ENCODE measurements around the gene MRPL45. TPM values are rescaled to one million over a fixed set of nuclear protein-coding genes. Genes with fewer than 3 reads are reported as not detected.

The MRPL45 gene
- polyA plus RNA-seq, 1 donor from 2014 or later = 27.5 TPM

DNA sequence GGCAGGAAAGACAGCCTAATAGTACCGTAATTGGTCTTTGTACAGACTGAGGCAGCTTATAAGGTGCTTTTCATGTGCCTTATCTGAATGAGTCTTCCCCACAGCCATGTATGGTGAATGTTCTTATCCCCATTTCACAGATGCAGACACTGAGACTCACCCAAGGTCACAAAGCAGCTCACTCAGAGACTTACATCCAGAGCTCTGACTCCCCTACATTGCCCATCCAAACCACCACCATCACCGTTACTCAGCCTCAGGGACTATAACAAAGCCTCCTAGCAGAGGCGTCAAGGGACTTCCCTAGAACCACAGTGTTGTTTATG lies 47.4 kb downstream of the MRPL45 start:
- TF ChIP-seq, protein P1, sequence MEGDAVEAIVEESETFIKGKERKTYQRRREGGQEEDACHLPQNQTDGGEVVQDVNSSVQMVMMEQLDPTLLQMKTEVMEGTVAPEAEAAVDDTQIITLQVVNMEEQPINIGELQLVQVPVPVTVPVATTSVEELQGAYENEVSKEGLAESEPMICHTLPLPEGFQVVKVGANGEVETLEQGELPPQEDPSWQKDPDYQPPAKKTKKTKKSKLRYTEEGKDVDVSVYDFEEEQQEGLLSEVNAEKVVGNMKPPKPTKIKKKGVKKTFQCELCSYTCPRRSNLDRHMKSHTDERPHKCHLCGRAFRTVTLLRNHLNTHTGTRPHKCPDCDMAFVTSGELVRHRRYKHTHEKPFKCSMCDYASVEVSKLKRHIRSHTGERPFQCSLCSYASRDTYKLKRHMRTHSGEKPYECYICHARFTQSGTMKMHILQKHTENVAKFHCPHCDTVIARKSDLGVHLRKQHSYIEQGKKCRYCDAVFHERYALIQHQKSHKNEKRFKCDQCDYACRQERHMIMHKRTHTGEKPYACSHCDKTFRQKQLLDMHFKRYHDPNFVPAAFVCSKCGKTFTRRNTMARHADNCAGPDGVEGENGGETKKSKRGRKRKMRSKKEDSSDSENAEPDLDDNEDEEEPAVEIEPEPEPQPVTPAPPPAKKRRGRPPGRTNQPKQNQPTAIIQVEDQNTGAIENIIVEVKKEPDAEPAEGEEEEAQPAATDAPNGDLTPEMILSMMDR (IDR thresholded peaks at IDR 0.05; ENCODE audit: poor library complexity, severe bottlenecking) = no peak
- no peaks in the 10 kb centered on the region for H3K79me2 ChIP-seq (replicated peaks; ENCODE audit: insufficient read depth, low read length)
- H3K4me2 ChIP-seq (ENCODE audit: low read length) = no peak overlapping the region
- H3F3A ChIP-seq (ENCODE audit: insufficient read depth, low read length, poor library complexity, severe bottlenecking) = no peaks in the 10 kb centered on the region
- no peak overlapping the region for H3K4me3 ChIP-seq (ENCODE audit: low read length)
- no peaks in the 10 kb centered on the region for H3K27me3 ChIP-seq (ENCODE audit: insufficient read depth, low read depth, low read length)
- H3K36me3 ChIP-seq (ENCODE audit: insufficient read depth, low read length) = no peaks in the 10 kb centered on the region
- no peak overlapping the region for H3K27ac ChIP-seq (ENCODE audit: low read length)
- H3K9me3 ChIP-seq (ENCODE audit: low read length) = no peaks in the 10 kb centered on the region
- no peak overlapping the region for H3K9ac ChIP-seq (ENCODE audit: low read length)
- H2AFZ ChIP-seq (ENCODE audit: low read depth, low read length) = no peak overlapping the region
- H4K20me1 ChIP-seq (ENCODE audit: insufficient read depth) = no peaks in the 10 kb centered on the region
- H3K9me2 ChIP-seq (ENCODE audit: insufficient read depth, low read length) = no peaks in the 10 kb centered on the region

DNA sequence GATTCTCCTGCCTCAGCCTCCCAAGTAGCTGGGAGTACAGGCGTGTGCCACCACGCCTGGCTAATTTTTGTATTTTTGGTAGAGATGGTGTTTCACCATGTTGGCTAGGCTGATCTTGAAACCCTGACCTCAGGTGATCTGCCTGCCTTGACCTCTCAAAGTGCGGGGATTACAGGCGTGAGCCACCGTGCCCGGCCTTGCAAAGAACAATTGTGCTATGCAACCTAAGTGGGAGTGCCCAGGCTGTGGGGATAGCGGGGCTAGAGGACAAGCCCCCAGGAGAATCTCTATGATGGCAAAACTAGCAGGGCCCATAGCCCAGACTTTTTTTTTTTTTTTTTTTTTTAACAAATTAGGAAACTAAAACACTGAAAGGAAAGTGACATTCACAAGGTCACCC lies 48.8 kb downstream of the MRPL45 start:
- H3K27me3 ChIP-seq (ENCODE audit: insufficient read depth, low read depth, low read length) = no peaks in the 10 kb centered on the region
- H3K27ac ChIP-seq (ENCODE audit: low read length) = no peak overlapping the region
- H3K79me2 ChIP-seq (replicated peaks; ENCODE audit: insufficient read depth, low read length) = no peaks in the 10 kb centered on the region
- H4K20me1 ChIP-seq (ENCODE audit: insufficient read depth) = no peaks in the 10 kb centered on the region
- no peaks in the 10 kb centered on the region for H3K9me2 ChIP-seq (ENCODE audit: insufficient read depth, low read length)
- H3K9ac ChIP-seq (ENCODE audit: low read length) = no peak overlapping the region
- H3K4me2 ChIP-seq (ENCODE audit: low read length) = no peak overlapping the region
- no peak overlapping the region for H3K4me3 ChIP-seq (ENCODE audit: low read length)
- no peaks in the 10 kb centered on the region for H3K36me3 ChIP-seq (ENCODE audit: insufficient read depth, low read length)
- H3K9me3 ChIP-seq (ENCODE audit: low read length) = no peaks in the 10 kb centered on the region
- no peak overlapping the region for H2AFZ ChIP-seq (ENCODE audit: low read depth, low read length)
- TF ChIP-seq TAF1 (IDR thresholded peaks at IDR 0.05; ENCODE audit: low read depth) (no peak), POLR2AphosphoS5 (IDR thresholded peaks at IDR 0.05) (no peak), RAD21 (conservative IDR thresholded peaks at IDR 0.05) (no peak), EP300 (conservative IDR thresholded peaks at IDR 0.05; ENCODE audit: poor library complexity, severe bottlenecking) (no peak), SMC3 (conservative IDR thresholded peaks at IDR 0.05; ENCODE audit: poor library complexity) (no peak), EZH2 (IDR thresholded peaks at IDR 0.05; ENCODE audit: borderline replicate concordance, insufficient read depth, low read length, poor library complexity, severe bottlenecking) (no peak), MXI1 (conservative IDR thresholded peaks at IDR 0.05; ENCODE audit: poor library complexity, severe bottlenecking) (no peak)
- TF ChIP-seq, protein P1 (IDR thresholded peaks at IDR 0.05; ENCODE audit: poor library complexity, severe bottlenecking) = no peak
- TF ChIP-seq, protein P2, sequence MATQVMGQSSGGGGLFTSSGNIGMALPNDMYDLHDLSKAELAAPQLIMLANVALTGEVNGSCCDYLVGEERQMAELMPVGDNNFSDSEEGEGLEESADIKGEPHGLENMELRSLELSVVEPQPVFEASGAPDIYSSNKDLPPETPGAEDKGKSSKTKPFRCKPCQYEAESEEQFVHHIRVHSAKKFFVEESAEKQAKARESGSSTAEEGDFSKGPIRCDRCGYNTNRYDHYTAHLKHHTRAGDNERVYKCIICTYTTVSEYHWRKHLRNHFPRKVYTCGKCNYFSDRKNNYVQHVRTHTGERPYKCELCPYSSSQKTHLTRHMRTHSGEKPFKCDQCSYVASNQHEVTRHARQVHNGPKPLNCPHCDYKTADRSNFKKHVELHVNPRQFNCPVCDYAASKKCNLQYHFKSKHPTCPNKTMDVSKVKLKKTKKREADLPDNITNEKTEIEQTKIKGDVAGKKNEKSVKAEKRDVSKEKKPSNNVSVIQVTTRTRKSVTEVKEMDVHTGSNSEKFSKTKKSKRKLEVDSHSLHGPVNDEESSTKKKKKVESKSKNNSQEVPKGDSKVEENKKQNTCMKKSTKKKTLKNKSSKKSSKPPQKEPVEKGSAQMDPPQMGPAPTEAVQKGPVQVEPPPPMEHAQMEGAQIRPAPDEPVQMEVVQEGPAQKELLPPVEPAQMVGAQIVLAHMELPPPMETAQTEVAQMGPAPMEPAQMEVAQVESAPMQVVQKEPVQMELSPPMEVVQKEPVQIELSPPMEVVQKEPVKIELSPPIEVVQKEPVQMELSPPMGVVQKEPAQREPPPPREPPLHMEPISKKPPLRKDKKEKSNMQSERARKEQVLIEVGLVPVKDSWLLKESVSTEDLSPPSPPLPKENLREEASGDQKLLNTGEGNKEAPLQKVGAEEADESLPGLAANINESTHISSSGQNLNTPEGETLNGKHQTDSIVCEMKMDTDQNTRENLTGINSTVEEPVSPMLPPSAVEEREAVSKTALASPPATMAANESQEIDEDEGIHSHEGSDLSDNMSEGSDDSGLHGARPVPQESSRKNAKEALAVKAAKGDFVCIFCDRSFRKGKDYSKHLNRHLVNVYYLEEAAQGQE (IDR thresholded peaks at IDR 0.05; ENCODE audit: borderline replicate concordance) = no peak
- no peaks in the 10 kb centered on the region for H3F3A ChIP-seq (ENCODE audit: insufficient read depth, low read length, poor library complexity, severe bottlenecking)

Data from neural cell (in vitro differentiated cells).